RWPE2 (cell line): ENCODE results near the gene NEIL1.
"Not testable (repeated sequence)": the region's sequence is repeated elsewhere in the genome, so short reads cannot be mapped to it uniquely, and the experiment has no call there.

ENCODE experiments used
- ATAC-seq: fragments of 200-7000 bp; cut with Tn5 transposase; 3 replicates; pipeline ENCODE4 v1.9.1; 2021; ENCODE audit warnings: low read depth
- DNase-seq: peaks from one replicate; pipeline ENCODE4 v3.0.0-alpha.2; 2020; ENCODE audit warnings: low spot score
- H3K27ac ChIP-seq: fragments of 450-650 bp; 2 replicates; pipeline ENCODE4 v1.5.1; 2017; ENCODE audit warnings: mild to moderate bottlenecking; ENCODE audit not compliant: poor library complexity, severe bottlenecking
- H3K27me3 ChIP-seq: fragments of 250-450 bp; sonication (Bioruptor Pico); 2 replicates; pipeline ENCODE4 v1.5.1; 2021; ENCODE audit warnings: mild to moderate bottlenecking, moderate library complexity; ENCODE audit not compliant: insufficient read depth, poor library complexity, severe bottlenecking
- H3K36me3 ChIP-seq: fragments of 250-450 bp; sonication (Bioruptor Pico); 2 replicates; pipeline ENCODE4 v1.5.1; 2020; ENCODE audit warnings: low read depth, mild to moderate bottlenecking, moderate library complexity
- H3K4me1 ChIP-seq: fragments of 250-450 bp; sonication (Bioruptor Pico); 2 replicates; pipeline ENCODE4 v1.5.1; 2021; ENCODE audit warnings: mild to moderate bottlenecking, moderate library complexity; ENCODE audit not compliant: insufficient read depth, poor library complexity, severe bottlenecking
- H3K4me3 ChIP-seq: fragments of 250-450 bp; sonication (Bioruptor Pico); 2 replicates; pipeline ENCODE4 v1.5.1; 2021; ENCODE audit warnings: mild to moderate bottlenecking, moderate library complexity; ENCODE audit not compliant: severe bottlenecking
- H3K9me3 ChIP-seq: fragments of 250-450 bp; sonication (Bioruptor Pico); 2 replicates; pipeline ENCODE4 v1.5.1; 2021; ENCODE audit warnings: mild to moderate bottlenecking, moderate library complexity; ENCODE audit not compliant: severe bottlenecking
- CTCF ChIP-seq: fragments of 450-650 bp; IDR thresholded peaks from one replicate; pipeline ENCODE4 v1.5.1; 2017; ENCODE audit warnings: mild to moderate bottlenecking, moderate library complexity; ENCODE audit not compliant: poor library complexity, severe bottlenecking

Gene NEIL1

GRCh38 chr15:75346796-75347221 lies at the start of gene NEIL1:
NEIL1 (plus strand) TSS chr15:75347039; CDS start chr15:75348906, 1,867 bp downstream.
- no peak for DNase-seq

GRCh38 chr15:75298541-75299310 lies 48.1 kb upstream of the NEIL1 start:
- ATAC-seq, result peak; percentile 97
- not testable (repeated sequence) for H3K27me3 ChIP-seq, DNase-seq, H3K4me1 ChIP-seq, H3K36me3 ChIP-seq, H3K27ac ChIP-seq, H3K9me3 ChIP-seq, H3K4me3 ChIP-seq

More at GRCh38 chr15:75346796-75347221, at the start of gene NEIL1:
- ATAC-seq, result no peak
- H3K36me3 ChIP-seq, result no peaks in the 10 kb centered on the region
- H3K9me3 ChIP-seq, result no peaks in the 10 kb centered on the region
- H3K4me1 ChIP-seq, result no peaks in the 10 kb centered on the region
- no peak for TF ChIP-seq CTCF
- no peaks in the 10 kb centered on the region for H3K27me3 ChIP-seq
- peak within 1 kb of the TSS; percentile 75 for H3K4me3 ChIP-seq
- peak within 1 kb of the TSS; percentile 3 for H3K27ac ChIP-seq

GRCh38 chr15:75299311-75299688 lies 47.5 kb upstream of the NEIL1 start:
- not testable (repeated sequence) for H3K4me3 ChIP-seq, H3K27me3 ChIP-seq, H3K4me1 ChIP-seq, DNase-seq, H3K9me3 ChIP-seq, H3K27ac ChIP-seq, H3K36me3 ChIP-seq
- peak; percentile 88 for ATAC-seq
- peak; percentile 75 for TF ChIP-seq CTCF

- H3K27me3 ChIP-seq, result peaks cover 12% of the 10 kb centered on the region
- not testable (repeated sequence) for H3K36me3 ChIP-seq, DNase-seq, H3K9me3 ChIP-seq, H3K27ac ChIP-seq, ATAC-seq, H3K4me3 ChIP-seq, H3K4me1 ChIP-seq
Observed at GRCh38 chr15:75300026-75300425, 46.8 kb upstream of the NEIL1 start.

GRCh38 chr15:75302318-75302717 lies 44.5 kb upstream of the NEIL1 start:
- no peak for ATAC-seq
- no peak for TF ChIP-seq CTCF
- Histone ChIP-seq H3K36me3 (no peaks in the 10 kb centered on the region), H3K9me3 (no peaks in the 10 kb centered on the region), H3K27me3 (peaks cover 12% of the 10 kb centered on the region), H3K4me3 (no peak overlapping the region), H3K4me1 (no peaks in the 10 kb centered on the region), H3K27ac (no peak overlapping the region)
- no peak for DNase-seq

- H3K4me1 ChIP-seq, ATAC-seq, H3K4me3 ChIP-seq, H3K9me3 ChIP-seq, H3K27ac ChIP-seq, H3K36me3 ChIP-seq, DNase-seq: not testable (repeated sequence)
- H3K27me3 ChIP-seq, result peaks cover 12% of the 10 kb centered on the region
Observed at GRCh38 chr15:75302753-75303152, 44.1 kb upstream of the NEIL1 start.
